ENCODE data around the gene KIF19.

DNA sequence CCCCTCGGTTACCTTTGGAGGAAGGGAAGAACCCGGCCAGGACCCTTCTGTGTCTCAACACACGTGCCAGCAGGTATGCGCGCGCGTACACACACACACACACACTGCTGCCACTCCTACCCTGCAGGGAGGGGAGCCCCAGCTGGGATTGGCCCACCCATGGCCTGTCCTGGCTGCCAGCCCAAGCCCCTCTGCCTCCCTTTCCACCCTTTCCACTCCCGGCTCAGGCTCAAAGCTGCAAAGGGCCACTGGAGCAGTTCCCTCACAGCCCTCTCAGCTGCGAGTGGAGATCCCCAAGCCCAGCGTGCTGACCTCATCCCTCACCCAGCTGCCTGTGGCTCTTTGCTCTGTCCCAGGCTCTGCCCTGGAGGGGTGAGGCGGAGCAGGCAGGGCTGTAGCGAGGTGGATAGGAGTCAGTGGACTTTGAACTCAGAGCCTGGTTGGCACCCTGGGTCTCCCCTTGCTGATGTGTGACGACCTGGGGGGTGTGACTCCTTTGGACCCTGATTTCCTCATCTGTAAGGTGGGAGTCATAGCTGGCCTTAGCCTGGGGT lies 14.5 kb downstream of the KIF19 start:
- TF ChIP-seq, protein P1, sequence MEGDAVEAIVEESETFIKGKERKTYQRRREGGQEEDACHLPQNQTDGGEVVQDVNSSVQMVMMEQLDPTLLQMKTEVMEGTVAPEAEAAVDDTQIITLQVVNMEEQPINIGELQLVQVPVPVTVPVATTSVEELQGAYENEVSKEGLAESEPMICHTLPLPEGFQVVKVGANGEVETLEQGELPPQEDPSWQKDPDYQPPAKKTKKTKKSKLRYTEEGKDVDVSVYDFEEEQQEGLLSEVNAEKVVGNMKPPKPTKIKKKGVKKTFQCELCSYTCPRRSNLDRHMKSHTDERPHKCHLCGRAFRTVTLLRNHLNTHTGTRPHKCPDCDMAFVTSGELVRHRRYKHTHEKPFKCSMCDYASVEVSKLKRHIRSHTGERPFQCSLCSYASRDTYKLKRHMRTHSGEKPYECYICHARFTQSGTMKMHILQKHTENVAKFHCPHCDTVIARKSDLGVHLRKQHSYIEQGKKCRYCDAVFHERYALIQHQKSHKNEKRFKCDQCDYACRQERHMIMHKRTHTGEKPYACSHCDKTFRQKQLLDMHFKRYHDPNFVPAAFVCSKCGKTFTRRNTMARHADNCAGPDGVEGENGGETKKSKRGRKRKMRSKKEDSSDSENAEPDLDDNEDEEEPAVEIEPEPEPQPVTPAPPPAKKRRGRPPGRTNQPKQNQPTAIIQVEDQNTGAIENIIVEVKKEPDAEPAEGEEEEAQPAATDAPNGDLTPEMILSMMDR (conservative IDR thresholded peaks at IDR 0.05 in 1 of 2, IDR thresholded peaks at IDR 0.05 in 1 of 2; ENCODE audit: extremely low read depth in 1 of 2, insufficient read depth in 1 of 2, low read depth in 1 of 2, low read length in 2 of 2): no peak
- TF ChIP-seq EZH2 (IDR thresholded peaks at IDR 0.05; ENCODE audit: borderline replicate concordance, low read length): no peak
